HG02610 (cell line): Measurements from ENCODE around the gene BABAM2.

Experiments used
- ATAC-seq: cut with Tn5 transposase; IDR thresholded peaks from one replicate; pipeline ENCODE4 v1.9.1; 2021; ENCODE audit warnings: mild to moderate bottlenecking, moderate library complexity; ENCODE audit not compliant: unreplicated experiment

BABAM2 gene

GRCh38 chr2:28350196-28350595 lies 459.7 kb downstream of the BABAM2 start:
- ATAC-seq, result no peak

- no peak for ATAC-seq
Observed at GRCh38 chr2:28350791-28351285, 460.3 kb downstream of the BABAM2 start.

- no peak for ATAC-seq
Observed at GRCh38 chr2:28351621-28352020, 461.1 kb downstream of the BABAM2 start.

- no peak for ATAC-seq
Observed at GRCh38 chr2:28352104-28352503, 461.6 kb downstream of the BABAM2 start.

- no peak for ATAC-seq
Observed at GRCh38 chr2:28352610-28353195, 462.2 kb downstream of the BABAM2 start.

- ATAC-seq, result no peak
Observed at GRCh38 chr2:28354920-28355520, 464.5 kb downstream of the BABAM2 start.

GRCh38 chr2:28355521-28356094 lies 465.1 kb downstream of the BABAM2 start:
- ATAC-seq, result no peak

- ATAC-seq, result no peak
Observed at GRCh38 chr2:28356095-28356911, 465.8 kb downstream of the BABAM2 start.

GRCh38 chr2:28357055-28357454 lies 466.5 kb downstream of the BABAM2 start:
- ATAC-seq, result no peak

- ATAC-seq, result no peak
Observed at GRCh38 chr2:28357948-28358667, 467.6 kb downstream of the BABAM2 start.

GRCh38 chr2:28358668-28359201 lies 468.2 kb downstream of the BABAM2 start:
- no peak for ATAC-seq

GRCh38 chr2:28359222-28360057 lies 468.9 kb downstream of the BABAM2 start:
- peak; percentile 51 for ATAC-seq

- no peak for ATAC-seq
Observed at GRCh38 chr2:28360058-28360717, 469.7 kb downstream of the BABAM2 start.

- ATAC-seq, result no peak
Observed at GRCh38 chr2:28360718-28361293, 470.3 kb downstream of the BABAM2 start.

GRCh38 chr2:28361991-28362710 lies 471.6 kb downstream of the BABAM2 start:
- no peak for ATAC-seq

GRCh38 chr2:28362991-28363521 lies 472.5 kb downstream of the BABAM2 start:
- no peak for ATAC-seq

GRCh38 chr2:28363686-28364280 lies 473.3 kb downstream of the BABAM2 start:
- ATAC-seq, result no peak

- no peak for ATAC-seq
Observed at GRCh38 chr2:28364610-28365009, 474.1 kb downstream of the BABAM2 start.
